CD4-positive, alpha-beta T cell treated with Interferon alpha-2 for 1 hour (primary cell): Measurements from ENCODE around the gene RPS2.
"Not testable (repeated sequence)": the region's sequence is repeated elsewhere in the genome, so short reads cannot be mapped to it uniquely, and the experiment has no call there.

Source experiments
- DNase-seq, 2 donors: peaks; one replicate each; pipeline ENCODE4 v3.0.0-alpha.2; 2020 to 2022

The RPS2 gene

DNA sequence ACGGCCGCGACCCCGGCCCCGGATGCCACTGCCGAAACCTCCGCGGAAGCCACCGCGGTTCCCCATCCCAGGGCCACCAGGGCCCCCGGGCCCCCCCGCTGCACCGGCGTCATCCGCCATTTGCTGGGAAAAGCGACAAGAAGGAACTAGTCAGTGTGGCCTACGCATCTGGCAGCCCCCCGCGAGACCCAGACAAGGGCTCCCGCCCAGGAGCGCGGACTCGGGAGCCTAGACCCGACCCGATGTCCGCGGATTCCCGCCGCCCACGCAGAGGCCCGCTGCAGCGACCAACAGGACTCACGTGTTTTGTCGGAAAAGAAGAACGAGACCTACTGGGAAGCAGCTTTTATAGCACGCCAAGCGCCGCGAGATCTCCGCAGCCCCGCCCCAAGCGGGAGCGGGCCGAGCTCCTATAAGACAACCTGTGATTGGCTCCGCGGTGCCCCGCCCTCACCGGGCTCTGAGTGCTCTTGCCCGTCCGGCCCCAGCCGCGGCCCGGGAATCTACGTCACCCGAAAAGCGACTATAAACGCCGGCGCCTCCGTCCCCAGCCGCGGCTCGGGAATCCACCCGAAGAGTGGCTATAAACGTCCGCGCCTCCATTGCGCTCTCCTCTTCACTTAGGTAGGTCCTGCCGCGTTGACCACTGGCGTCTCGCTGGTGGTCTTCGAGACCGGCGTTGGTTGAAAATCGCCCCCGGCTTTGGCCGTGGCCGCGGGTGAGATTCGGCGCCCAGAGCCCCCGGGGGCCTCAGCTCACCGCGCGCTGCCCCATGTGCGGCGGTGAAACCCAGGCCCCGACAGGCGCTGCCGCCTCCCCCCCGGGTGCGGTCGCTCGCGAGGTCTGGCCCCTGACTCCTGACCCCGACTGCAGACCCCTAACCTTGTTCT lies at the start of gene RPS2:
Gene RPS2 (minus strand): TSS at position 321 of the 890 bp plus-strand sequence. CDS start 201 bp downstream, at position 120.
- DNase-seq: peak; percentile 99 to 100

- DNase-seq: no peak
These were observed 48.9 kb upstream of the RPS2 start for GRCh38 chr16:2013527-2013926.

GRCh38 chr16:2011726-2012125 lies 47.1 kb upstream of the RPS2 start:
- DNase-seq: not testable (repeated sequence)

GRCh38 chr16:2009791-2010510 lies 45.3 kb upstream of the RPS2 start, which contains the start of gene ZNF598:
Gene ZNF598, minus strand, starts transcription at chr16:2009821.
- peak; percentile 79 to 85 for DNase-seq

DNA sequence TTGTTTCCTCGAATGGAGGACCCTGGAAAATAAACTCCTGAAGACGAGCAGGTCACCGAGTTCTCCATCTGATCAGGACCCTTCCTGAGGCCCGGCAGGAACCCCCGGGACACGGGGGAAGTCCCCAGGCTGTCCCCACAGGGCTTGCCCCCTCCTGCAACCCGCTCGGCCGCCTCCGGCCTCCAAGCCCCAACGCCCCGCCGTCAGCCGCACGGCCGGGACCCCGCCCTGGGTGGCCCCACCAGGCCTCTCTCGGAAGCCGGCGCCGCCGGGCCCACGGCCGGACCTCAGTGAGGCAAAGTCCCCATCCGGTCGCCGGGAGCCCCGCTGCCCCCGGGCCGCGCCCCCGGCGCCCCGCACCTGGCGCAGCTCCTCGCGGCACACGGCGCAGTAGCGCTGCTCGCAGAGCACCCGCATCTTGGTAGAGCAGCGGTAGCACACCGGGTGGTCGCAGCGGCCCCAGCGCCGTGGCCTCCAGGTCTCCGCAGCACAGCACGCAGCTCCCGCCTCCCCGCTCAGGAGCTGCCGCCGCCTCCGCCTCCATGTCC lies 44.6 kb upstream of the RPS2 start:
- DNase-seq: no peak

- peak in 1 of 2 donors; percentile 33 for DNase-seq
These were observed 44.1 kb upstream of the RPS2 start for GRCh38 chr16:2008631-2009163.

DNA sequence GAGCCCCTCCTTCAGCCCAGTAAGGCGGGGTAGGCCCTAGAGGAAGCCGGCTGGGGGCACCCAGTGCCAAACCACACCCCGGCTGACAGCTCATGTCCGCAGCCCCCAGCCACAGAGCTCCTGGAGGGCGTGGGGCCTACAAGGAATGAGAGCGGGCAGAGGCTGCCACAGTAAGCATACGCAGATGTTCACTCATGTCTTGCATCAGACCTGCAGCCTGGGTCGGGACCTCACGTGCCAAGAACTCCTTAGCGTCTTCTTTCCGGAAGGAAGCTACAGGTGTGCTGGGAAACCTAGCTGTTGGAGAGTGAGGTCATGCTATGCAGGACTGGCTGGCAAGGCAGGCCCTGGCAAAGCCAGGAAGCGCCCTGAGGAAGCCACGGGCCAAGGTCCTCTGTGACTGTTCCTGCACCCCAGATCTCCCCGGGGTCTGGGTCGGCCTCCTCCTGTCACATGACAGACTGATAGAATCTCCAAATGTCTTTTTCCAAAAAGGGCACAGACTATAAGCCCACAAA lies 43.4 kb upstream of the RPS2 start:
- peak in 1 of 2 donors; percentile 26 for DNase-seq

GRCh38 chr16:2007081-2007836 lies 42.6 kb upstream of the RPS2 start:
- no peak for DNase-seq

GRCh38 chr16:2006317-2006716 lies 41.7 kb upstream of the RPS2 start:
- DNase-seq: no peak

DNA sequence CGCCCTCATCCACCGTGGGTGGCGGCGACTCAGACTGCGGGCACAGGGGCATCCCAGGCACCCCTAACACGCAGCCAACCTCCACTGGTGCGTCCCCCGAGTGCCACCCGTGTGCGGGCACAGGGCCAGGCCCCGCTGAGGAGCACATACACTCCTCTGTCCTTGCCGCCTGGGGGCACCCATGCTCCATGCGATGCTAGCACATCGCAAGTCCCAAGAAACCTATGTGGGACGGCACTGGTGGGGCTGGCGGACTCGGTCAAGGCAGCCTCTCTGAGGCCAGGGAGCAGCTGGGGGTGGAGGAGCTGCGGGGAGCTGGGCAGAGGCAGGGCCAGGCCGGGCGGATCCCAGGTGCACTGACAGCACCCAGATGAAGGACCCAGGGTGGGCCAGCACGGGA lies 41.0 kb upstream of the RPS2 start:
- no peak for DNase-seq

GRCh38 chr16:2004795-2005517 lies 40.3 kb upstream of the RPS2 start:
- DNase-seq: no peak

DNA sequence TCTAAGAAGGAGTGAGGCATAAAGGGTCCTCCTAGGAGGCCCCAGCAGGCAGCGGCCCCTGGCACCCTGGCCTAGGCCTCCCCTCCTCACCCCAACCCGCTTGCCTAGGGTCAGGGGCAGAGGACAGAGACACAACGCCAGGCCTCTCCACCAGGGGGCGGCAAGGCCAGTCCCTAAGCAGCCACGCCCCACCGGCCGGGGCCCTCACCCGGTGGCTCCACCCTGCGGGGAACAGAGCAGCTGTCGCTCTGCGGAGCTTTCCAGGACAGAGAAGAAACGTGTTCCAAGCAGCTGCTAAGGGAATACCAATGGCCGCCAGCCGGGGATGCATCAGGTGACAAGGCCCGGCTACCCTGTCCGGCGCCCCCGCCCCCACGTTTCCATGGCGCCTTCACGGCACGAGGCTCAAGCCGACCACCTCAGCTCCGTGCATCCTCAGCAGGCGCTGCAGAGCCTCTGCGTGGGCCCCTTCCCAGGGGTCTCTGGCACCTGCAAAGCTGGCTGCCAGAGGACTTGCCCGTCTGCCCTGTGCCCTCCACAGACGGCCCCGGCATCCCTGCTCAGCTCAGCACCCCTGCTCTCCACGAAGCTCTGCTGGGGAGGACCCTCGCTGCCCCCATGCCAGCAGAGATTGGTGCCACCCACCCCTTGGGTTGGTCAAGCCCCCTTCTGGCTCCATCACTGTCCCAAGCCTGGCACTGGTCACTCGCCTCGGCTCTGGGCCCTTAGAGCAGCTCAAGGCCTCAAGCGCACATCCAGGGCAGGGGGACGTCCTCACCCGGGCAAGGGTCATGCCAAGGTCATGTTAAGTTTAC lies 39.4 kb upstream of the RPS2 start:
- peak; percentile 84 to 88 for DNase-seq

DNA sequence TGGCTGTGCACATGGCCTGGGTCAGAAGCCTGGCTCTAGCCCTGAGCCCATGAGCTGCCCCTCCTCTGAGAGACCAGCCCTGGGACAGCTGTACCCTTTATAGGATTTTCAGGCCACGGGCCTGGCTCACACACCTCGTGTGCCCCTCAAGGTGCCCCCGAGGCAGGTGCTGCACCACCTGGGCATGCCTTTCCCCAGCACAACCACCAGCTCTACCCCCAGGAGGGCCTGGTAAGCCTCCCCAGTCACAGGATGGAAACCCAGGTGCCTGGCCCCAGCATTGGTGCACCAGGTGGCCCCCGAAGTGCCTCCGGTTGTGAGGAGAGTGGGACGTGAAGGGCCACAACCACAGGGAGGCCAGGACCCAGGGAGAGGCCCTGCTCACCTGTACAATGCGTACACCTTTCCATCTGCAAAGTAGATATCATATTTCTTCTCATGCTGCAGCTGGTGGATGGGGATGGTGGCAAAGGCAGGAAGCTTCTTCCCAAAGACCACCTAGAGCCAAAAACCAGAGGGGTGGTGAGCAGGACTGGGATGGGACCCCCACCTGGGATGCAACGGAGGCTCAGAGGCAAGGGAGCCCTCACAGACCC lies 38.7 kb upstream of the RPS2 start:
- no peak for DNase-seq

DNA sequence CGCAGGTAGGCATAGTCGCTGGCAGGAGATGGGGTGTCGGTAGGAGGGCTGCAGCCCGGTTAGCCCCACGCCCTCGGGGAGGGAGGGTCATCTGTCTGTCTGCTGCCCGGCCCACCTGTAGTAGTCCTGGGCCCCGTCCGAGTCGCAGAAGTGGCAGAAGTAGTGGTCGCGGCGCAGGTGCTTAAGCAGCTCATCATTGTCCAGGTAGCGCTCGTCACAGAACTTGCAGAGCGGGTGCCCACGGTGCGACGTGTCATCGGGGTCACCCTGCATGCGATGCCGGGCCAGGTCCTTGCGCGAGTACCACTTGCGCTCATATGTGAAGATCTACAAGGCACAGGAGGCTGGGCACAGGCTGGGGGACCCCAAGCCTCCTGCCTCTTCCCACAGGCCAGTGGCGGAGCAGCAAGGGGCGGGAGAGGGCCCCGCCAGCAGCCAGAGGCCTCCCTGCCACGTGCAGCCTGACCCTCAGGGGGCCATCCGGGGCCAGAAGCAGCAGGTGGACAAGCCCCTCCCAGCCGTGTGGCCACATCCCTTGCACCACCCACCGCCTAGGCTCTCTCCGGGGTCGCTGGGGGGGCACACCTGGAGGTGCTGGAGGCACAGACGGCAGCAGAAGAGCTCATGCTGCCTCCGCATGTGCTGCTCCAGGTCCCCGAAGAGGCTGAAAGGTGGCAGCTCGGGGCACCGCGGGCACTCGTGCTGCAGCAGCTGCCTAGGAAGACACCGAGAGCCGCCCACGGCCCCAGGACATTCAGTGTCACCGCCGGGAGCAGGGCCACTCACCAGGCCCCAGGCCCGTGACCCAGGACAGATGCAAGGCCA lies 38.0 kb upstream of the RPS2 start:
- no peak for DNase-seq

DNA sequence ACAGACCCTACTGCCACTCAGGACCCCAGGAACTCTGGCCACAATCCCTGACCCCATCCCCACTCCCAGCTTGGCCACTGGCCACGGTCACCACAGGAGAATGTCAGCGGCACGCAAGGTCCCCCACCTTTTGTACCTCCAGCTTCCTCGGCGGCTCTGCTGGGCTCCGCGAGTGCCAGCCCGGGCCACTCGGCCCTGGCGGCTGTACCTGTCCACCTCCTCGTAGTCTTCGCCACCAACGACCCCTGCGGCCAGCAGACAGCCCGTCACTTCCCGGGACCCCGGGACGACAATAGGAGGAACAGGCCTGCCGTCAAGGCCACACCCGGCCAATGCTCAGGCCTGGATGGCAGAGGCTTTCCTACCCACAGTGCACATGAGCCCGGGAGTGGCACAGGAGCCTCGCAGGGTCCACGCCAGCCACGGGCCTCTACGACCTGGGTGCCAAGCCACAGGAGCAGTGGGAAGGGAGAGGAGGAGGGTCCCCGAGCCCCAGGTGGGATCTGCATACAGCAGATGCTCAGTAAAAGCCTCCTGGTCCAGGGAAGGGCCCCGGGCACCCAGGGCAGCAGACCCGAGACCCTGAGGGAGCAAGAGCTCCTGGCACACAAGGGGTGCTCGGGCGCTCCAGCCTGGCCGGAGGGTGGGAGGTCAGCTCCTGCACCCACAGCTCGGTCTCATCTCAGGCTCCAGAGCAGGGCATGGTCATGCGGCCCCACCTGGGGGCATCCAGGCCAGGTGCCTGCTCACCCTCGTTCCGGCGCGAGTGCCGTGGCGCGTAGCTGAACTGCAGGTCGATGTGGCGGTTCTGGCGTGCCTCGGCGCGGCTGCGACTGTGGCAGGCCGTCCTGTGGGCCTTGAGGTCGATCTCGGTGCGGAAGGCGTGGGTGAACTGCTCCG lies 37.1 kb upstream of the RPS2 start:
- no peak for DNase-seq

DNA sequence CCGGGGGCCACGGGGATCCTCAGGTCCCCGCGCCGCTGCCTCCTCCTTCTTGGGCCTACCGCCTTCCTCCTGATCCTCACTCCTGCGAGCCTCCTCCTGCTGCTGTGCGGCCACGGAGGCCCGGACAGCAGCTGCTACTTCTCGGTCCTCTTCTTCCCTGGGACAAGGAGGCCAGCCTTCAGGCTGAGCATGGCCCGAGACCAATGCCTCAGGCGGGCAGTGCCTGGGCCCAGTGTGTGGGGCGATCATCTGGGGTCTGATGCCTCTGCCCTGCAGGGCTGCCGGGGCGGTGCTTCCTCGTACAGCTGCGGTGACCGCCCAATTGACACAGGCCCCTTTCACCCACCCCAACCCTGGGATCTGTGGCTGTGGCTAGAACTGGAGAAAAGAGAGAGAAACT lies 36.4 kb upstream of the RPS2 start:
- no peak for DNase-seq

DNA sequence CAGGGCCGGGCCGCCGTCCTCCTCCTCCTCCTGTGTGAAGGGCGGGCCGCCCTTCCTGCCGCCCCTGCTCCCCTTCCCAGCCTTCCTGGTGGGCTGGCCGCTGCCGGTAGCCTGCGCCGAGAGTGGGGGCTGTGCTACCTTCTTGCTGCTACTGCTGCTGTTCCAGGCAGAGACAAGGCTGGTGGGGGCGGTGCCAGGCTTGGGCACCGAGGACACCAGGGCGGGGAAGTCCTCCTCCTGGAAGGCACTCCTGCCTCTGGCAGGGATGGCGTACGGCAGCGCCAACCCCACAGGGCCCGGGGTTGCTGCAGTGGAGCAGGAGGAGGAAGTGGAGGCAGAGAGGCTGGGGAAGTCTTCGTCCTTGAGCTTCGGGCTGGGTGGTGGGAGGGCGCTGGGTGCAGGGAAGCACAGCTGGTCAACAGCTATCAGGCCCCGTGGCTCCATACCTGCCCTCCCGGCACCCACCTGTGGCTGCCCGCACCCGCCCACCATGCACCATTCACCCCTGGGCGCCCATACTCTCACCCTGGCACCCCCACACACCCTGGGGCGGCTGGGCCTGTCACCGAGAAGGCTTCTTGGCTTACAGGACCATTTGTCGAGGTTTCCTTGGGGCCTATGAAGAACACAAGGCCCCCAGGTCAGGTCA lies 35.4 kb upstream of the RPS2 start:
- DNase-seq: no peak
